Measurements from ENCODE around the gene LYG2. TPM values are rescaled to one million over a fixed set of nuclear protein-coding genes. Genes with fewer than 3 reads are reported as not detected.
A peak's percentile ranks its signal among the peaks of the same experiment; 100 is the strongest.
"Not testable (repeated sequence)": the region's sequence is repeated elsewhere in the genome, so short reads cannot be mapped to it uniquely, and the experiment has no call there.

Gene LYG2
- total RNA-seq, 4 donors from 2014 or later, result not detected

DNA sequence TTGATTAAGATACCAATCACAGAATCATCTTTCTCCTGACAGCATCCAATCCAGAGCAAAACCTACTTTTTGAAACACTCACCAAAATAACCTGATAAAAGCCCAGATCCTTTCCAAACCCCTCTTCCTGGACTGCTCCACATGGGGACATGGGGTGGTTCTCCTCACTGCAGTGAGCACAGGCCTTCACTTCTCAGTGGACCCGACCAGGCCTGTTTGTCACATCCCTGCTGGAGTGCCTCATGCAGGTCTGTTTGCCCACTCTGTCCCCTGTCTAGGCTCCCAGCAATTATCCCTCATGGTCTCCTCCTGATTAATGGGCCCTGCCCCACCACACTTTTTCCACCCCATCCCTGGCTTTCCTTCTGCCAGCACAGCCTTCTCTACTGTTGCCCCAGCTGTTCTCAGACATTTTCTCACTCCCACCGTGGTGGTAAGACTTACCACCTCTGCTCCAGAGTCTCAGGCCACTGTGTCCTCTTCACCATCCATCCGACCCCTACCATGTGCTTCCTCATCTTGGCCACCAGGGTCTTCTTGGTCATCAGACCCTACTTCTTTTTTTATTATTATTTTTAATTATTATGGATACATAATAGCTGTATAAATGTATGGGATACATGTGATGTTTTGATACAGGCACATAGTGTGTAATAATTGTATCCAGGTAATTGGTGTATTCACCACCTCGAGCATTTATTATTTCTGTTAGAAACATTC, 53.3 kb downstream of the LYG2 start:
- DNase-seq (ENCODE audit: low spot score in 2 of 2), result no peak
- H3K36me3 ChIP-seq, result peaks cover 0 to 27% (median 0%) of the 10 kb centered on the region in 3 donors
- TF ChIP-seq, protein P1, sequence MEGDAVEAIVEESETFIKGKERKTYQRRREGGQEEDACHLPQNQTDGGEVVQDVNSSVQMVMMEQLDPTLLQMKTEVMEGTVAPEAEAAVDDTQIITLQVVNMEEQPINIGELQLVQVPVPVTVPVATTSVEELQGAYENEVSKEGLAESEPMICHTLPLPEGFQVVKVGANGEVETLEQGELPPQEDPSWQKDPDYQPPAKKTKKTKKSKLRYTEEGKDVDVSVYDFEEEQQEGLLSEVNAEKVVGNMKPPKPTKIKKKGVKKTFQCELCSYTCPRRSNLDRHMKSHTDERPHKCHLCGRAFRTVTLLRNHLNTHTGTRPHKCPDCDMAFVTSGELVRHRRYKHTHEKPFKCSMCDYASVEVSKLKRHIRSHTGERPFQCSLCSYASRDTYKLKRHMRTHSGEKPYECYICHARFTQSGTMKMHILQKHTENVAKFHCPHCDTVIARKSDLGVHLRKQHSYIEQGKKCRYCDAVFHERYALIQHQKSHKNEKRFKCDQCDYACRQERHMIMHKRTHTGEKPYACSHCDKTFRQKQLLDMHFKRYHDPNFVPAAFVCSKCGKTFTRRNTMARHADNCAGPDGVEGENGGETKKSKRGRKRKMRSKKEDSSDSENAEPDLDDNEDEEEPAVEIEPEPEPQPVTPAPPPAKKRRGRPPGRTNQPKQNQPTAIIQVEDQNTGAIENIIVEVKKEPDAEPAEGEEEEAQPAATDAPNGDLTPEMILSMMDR (IDR thresholded peaks at IDR 0.05), result peak in 1 of 5 experiments; percentile 7
- TF ChIP-seq EP300 (IDR thresholded peaks at IDR 0.05), result no peak
- no peak overlapping the region for H3K4me3 ChIP-seq
- no peaks in the 10 kb centered on the region for H3K27me3 ChIP-seq
- no peaks in the 10 kb centered on the region for H3K4me1 ChIP-seq
- no peaks in the 10 kb centered on the region for H3K9me3 ChIP-seq
- 88 to 94% methylated on average over 4 of the region's 4 CpGs for WGBS, 2 donors
- no peak overlapping the region for H3K27ac ChIP-seq

DNA sequence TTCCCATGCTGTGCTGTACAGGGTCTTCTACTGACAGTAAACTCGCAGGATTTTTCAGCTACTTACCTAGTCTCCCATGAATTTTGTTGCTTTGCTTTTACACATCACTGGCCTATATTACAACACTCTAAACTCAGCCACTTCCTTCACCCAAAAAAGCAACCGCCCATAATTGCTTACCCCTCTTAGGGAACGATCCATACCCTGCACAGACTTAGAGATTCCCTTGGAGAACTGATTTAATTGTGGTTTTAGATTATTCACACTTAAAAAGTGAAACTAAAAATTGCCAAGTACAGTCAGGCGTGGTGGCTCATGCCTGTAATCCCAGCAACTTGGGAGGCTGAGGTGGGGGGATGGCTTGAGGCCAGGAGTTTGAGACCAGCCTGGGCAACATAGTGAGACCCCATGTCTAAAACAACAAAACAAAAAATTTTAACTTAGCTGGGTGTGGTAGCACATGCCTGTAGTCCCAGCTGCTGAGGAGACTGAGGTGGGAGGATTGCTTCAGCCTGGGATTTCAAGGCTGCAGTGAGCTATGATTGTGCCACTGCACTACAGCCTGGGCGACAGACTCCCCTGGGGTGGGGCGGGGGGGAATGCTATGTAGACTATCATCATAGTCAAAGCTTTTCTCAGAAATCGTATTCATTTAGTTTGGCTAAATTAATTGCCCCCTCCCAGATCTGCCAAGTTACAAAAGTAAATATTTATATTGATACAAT, 55.2 kb downstream of the LYG2 start:
- no peak for DNase-seq (ENCODE audit: low spot score in 2 of 2)
- WGBS, 2 donors, result 92 to 93% methylated on average over 7 of the region's 7 CpGs
- no peaks in the 10 kb centered on the region for H3K27me3 ChIP-seq
- TF ChIP-seq EP300 (IDR thresholded peaks at IDR 0.05) (no peak), POLR2A (IDR thresholded peaks at IDR 0.05) (no peak)
- TF ChIP-seq, protein P1 (IDR thresholded peaks at IDR 0.05), result no peak
- no peak overlapping the region for H3K27ac ChIP-seq
- peaks cover 0 to 46% (median 2%) of the 10 kb centered on the region in 3 donors for H3K36me3 ChIP-seq
- H3K4me1 ChIP-seq, result no peaks in the 10 kb centered on the region
- H3K4me3 ChIP-seq, result no peak overlapping the region
- no peaks in the 10 kb centered on the region for H3K9me3 ChIP-seq

DNA sequence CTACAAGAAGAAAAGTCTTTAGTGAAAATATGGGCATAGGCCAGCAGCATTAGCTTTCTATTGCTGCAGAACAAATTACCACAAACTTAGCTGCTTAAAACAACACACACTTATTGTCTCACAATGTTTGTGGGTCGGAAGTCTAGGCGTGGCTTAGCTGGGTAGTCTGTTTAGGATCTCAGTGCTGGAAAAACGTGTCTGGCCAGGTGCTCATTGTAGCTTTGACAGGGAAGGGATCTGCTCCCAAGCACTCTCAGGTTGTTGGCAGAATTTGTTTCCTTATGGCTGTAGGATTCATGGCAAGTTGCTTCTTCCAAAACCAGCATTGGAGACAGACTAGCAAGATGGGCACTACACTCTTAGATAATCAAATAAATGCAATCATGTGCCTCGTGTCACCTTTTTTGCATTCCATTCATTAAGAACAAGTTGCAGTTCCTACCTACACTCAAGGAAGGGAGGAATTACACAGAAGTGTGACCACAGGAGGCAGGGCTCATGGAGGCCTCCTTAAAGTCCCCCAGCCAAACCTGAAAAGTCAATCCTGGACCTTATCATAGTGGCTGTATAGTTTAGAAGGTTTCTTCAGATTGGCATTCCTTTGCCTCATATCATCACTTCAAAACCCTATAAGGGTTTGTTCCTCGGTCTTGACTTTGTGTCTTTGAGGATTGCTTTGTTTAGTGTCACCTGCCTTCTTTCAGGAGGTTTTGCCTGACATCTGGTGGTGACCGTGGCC, 57.2 kb downstream of the LYG2 start:
- H3K27me3 ChIP-seq, result no peaks in the 10 kb centered on the region
- H3K36me3 ChIP-seq, result peaks cover 0 to 64% (median 2%) of the 10 kb centered on the region in 3 donors
- no peak overlapping the region for H3K4me3 ChIP-seq
- H3K27ac ChIP-seq, result no peak overlapping the region
- no peaks in the 10 kb centered on the region for H3K4me1 ChIP-seq
- no peak for DNase-seq (ENCODE audit: low spot score in 2 of 2)
- TF ChIP-seq, protein P1 (IDR thresholded peaks at IDR 0.05), result no peak
- no peak for TF ChIP-seq EP300 (IDR thresholded peaks at IDR 0.05)
- no peak for TF ChIP-seq POLR2A (IDR thresholded peaks at IDR 0.05)
- 83 to 91% methylated on average over 6 of the region's 6 CpGs for WGBS, 2 donors
- H3K9me3 ChIP-seq, result no peaks in the 10 kb centered on the region

DNA sequence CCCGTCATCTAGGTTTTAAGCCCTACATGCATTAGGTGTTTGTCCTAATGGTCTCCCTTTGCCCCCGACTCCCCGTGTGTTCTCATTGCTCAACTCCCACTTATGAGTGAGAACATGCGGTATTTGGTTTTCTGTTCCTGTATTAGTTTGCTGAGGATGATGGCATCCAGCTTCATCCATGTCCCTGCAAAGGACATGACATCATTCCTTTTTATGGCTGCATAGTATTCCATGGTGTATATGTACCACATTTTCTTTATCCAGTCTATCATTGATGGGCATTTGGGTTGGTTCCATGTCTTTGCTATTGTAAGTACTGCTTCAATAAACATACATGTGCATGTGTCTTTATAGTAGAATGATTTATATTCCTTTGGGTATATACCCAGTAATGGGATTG, 63.1 kb downstream of the LYG2 start:
- peaks cover 0 to 95% (median 2%) of the 10 kb centered on the region in 3 donors for H3K36me3 ChIP-seq
- not testable (repeated sequence) for H3K27me3 ChIP-seq; H3K27ac ChIP-seq; H3K9me3 ChIP-seq; DNase-seq (ENCODE audit: low spot score in 2 of 2); H3K4me3 ChIP-seq; H3K4me1 ChIP-seq
- 99 to 100% methylated on average over 4 of the region's 4 CpGs for WGBS, 2 donors

Small RNAs within 50 kb of the gene (small RNA-seq; reads per million reads assigned to genes)
- not detected for gene AC092587.1

Other genes with a start within 250 kb of the LYG2 start
- under 1 TPM in 1 of 4 donors, not detected in 3; 0.44 TPM for gene C2orf15, start 114.0 kb downstream of the LYG2 start, total RNA-seq
- 10 to 100 TPM in 2 of 4 donors, 1 to 10 TPM in 2; 6.5 to 12.9 (median 10.0) TPM for gene TSGA10, start 100.7 kb downstream of the LYG2 start, total RNA-seq
- 10 to 100 TPM in 1 of 4 donors, 1 to 10 TPM in 3; 2.7 to 10.0 (median 9.0) TPM for gene LIPT1, start 100.7 kb downstream of the LYG2 start, total RNA-seq
- 10 to 100 TPM; 18.3 to 30.8 (median 27.2) TPM for gene MITD1, start 74.6 kb downstream of the LYG2 start, total RNA-seq
- 10 to 100 TPM; 19.4 to 27.0 (median 21.7) TPM for gene MRPL30, start 74.5 kb downstream of the LYG2 start, total RNA-seq
- 1 to 10 TPM in 3 of 4 donors, under 1 TPM in 1; 0.66 to 2.7 (median 1.9) TPM for gene LYG1, start 45.5 kb upstream of the LYG2 start, total RNA-seq
- 10 to 100 TPM; 25.3 to 37.1 (median 29.7) TPM for gene TXNDC9, start 80.7 kb upstream of the LYG2 start, total RNA-seq
- 10 to 100 TPM; 28.8 to 47.4 (median 42.3) TPM for gene EIF5B, start 81.7 kb upstream of the LYG2 start, total RNA-seq
- gene REV1, start 234.4 kb upstream of the LYG2 start, total RNA-seq, result 10 to 100 TPM; 38.2 to 93.5 (median 64.6) TPM

Measured in tibial nerve (tissue), 4 donors.